ENCODE data around the gene YAF2.

The YAF2 gene

GRCh38 chr12:42217656-42218055 is 20.4 kb downstream of the YAF2 start:
- 0 out of 2 replicates have a peak, but pooled peaks have one; percentile 25 for TF ChIP-seq TEAD4 (IDR thresholded peaks at IDR 0.05)
- no peak for TF ChIP-seq TAF1 (IDR thresholded peaks at IDR 0.05; ENCODE audit: low read depth)

GRCh38 chr12:42216737-42217136 is 21.3 kb downstream of the YAF2 start:
- no peak for TF ChIP-seq USF1 (IDR thresholded peaks at IDR 0.05)
- no peak for TF ChIP-seq RAD21 (IDR thresholded peaks at IDR 0.05; ENCODE audit: low read depth)
- no peak for TF ChIP-seq FOXM1 (IDR thresholded peaks at IDR 0.05; ENCODE audit: borderline replicate concordance, low read depth)
- TF ChIP-seq TEAD4 (IDR thresholded peaks at IDR 0.05), result no peak
- TF ChIP-seq ZBTB7A (IDR thresholded peaks at IDR 0.05; ENCODE audit: low read depth), result no peak
- TF ChIP-seq CREB1 (IDR thresholded peaks at IDR 0.05; ENCODE audit: low read depth), result no peak
- no peak for TF ChIP-seq YY1 (IDR thresholded peaks at IDR 0.05; ENCODE audit: low read depth)
- no peak for TF ChIP-seq EGR1 (IDR thresholded peaks at IDR 0.05)
- TF ChIP-seq MAX (IDR thresholded peaks at IDR 0.05), result no peak
- TF ChIP-seq TCF12 (IDR thresholded peaks at IDR 0.05; ENCODE audit: low read depth), result no peak
- no peak for TF ChIP-seq TAF1 (IDR thresholded peaks at IDR 0.05; ENCODE audit: low read depth)
- no peak for TF ChIP-seq NFIC (IDR thresholded peaks at IDR 0.05)
- TF ChIP-seq REST (IDR thresholded peaks at IDR 0.05; ENCODE audit: low read depth), result no peak
- no peak for TF ChIP-seq EP300 (IDR thresholded peaks at IDR 0.05; ENCODE audit: borderline replicate concordance)
- no peak for TF ChIP-seq CEBPB (IDR thresholded peaks at IDR 0.05)

GRCh38 chr12:42213954-42214426 is 24.1 kb downstream of the YAF2 start:
- TF ChIP-seq TCF12 (IDR thresholded peaks at IDR 0.05; ENCODE audit: low read depth), result no peak
- no peak for TF ChIP-seq FOXM1 (IDR thresholded peaks at IDR 0.05; ENCODE audit: borderline replicate concordance, low read depth)
- TF ChIP-seq TEAD4 (IDR thresholded peaks at IDR 0.05), result no peak
- TF ChIP-seq EGR1 (IDR thresholded peaks at IDR 0.05), result no peak
- TF ChIP-seq YY1 (IDR thresholded peaks at IDR 0.05; ENCODE audit: low read depth), result no peak
- TF ChIP-seq NFIC (IDR thresholded peaks at IDR 0.05), result no peak
- TF ChIP-seq RAD21 (IDR thresholded peaks at IDR 0.05; ENCODE audit: low read depth), result no peak
- TF ChIP-seq CEBPB (IDR thresholded peaks at IDR 0.05), result no peak
- TF ChIP-seq CREB1 (IDR thresholded peaks at IDR 0.05; ENCODE audit: low read depth), result no peak
- TF ChIP-seq ZBTB7A (IDR thresholded peaks at IDR 0.05; ENCODE audit: low read depth), result no peak
- TF ChIP-seq MAX (IDR thresholded peaks at IDR 0.05), result no peak
- TF ChIP-seq REST (IDR thresholded peaks at IDR 0.05; ENCODE audit: low read depth), result no peak
- no peak for TF ChIP-seq USF1 (IDR thresholded peaks at IDR 0.05)
- no peak for TF ChIP-seq TAF1 (IDR thresholded peaks at IDR 0.05; ENCODE audit: low read depth)
- no peak for TF ChIP-seq EP300 (IDR thresholded peaks at IDR 0.05; ENCODE audit: borderline replicate concordance)

- no peak for TF ChIP-seq EP300 (IDR thresholded peaks at IDR 0.05; ENCODE audit: borderline replicate concordance)
- peak; percentile 87 for TF ChIP-seq NFIC (IDR thresholded peaks at IDR 0.05)
- TF ChIP-seq USF1 (IDR thresholded peaks at IDR 0.05), result peak; percentile 59; the same call in 1 of the 2 replicates
- no peak for TF ChIP-seq REST (IDR thresholded peaks at IDR 0.05; ENCODE audit: low read depth)
- TF ChIP-seq TEAD4 (IDR thresholded peaks at IDR 0.05), result peak; percentile 18; the same call in 1 of the 2 replicates
- TF ChIP-seq TCF12 (IDR thresholded peaks at IDR 0.05; ENCODE audit: low read depth), result peak; percentile 53; the same call in 1 of the 2 replicates
- peak; percentile 72; the same call in 1 of the 2 replicates for TF ChIP-seq MAX (IDR thresholded peaks at IDR 0.05)
- 0 out of 2 replicates have a peak, but pooled peaks have one; percentile 22 for TF ChIP-seq YY1 (IDR thresholded peaks at IDR 0.05; ENCODE audit: low read depth)
Observed at GRCh38 chr12:42213023-42213422, 25.0 kb downstream of the YAF2 start.

Data from Ishikawa (cell line).